SK-N-SH treated with all-trans-retinoic acid at 6 μM for 48 hours (cell line): ENCODE results near the gene SLC47A2.

Experiments used
- ARNTL ChIP-seq: fragments of 450-650 bp; formaldehyde crosslinking; IDR thresholded peaks from 2 replicates; pipeline ENCODE4 v1.5.0; 2020; ENCODE audit warnings: low read depth, mild to moderate bottlenecking, moderate library complexity, borderline replicate concordance
- CREB5 ChIP-seq: fragments of 250-450 bp; sonication (Bioruptor Pico); IDR thresholded peaks from 2 replicates; pipeline ENCODE4 v1.5.1; 2020; ENCODE audit warnings: low read depth, mild to moderate bottlenecking, moderate library complexity
- CSDC2 ChIP-seq: fragments of 250-450 bp; sonication (Bioruptor Pico); IDR thresholded peaks from 2 replicates; pipeline ENCODE4 v1.5.0; 2020; ENCODE audit warnings: mild to moderate bottlenecking, moderate library complexity
- GLIS3 ChIP-seq: fragments of 250-450 bp; sonication (Bioruptor Pico); IDR thresholded peaks from 2 replicates; pipeline ENCODE4 v1.5.0; 2020; ENCODE audit warnings: mild to moderate bottlenecking, moderate library complexity
- PATZ1 ChIP-seq: fragments of 250-450 bp; sonication (Bioruptor Pico); IDR thresholded peaks from 2 replicates; pipeline ENCODE4 v1.8.0; 2020; ENCODE audit warnings: mild to moderate bottlenecking, moderate library complexity, borderline replicate concordance
- POU6F1 ChIP-seq: fragments of 250-450 bp; sonication (Bioruptor Pico); IDR thresholded peaks from 2 replicates; pipeline ENCODE4 v1.8.0; 2021; ENCODE audit warnings: low read depth, mild to moderate bottlenecking, moderate library complexity, borderline replicate concordance
- RARB ChIP-seq: fragments of 250-450 bp; sonication (Bioruptor Pico); IDR thresholded peaks from 2 replicates; pipeline ENCODE4 v1.8.0; 2021; ENCODE audit warnings: mild to moderate bottlenecking, moderate library complexity
- SNAI2 ChIP-seq: fragments of 250-450 bp; sonication (Bioruptor Pico); IDR thresholded peaks from 2 replicates; pipeline ENCODE4 v1.5.0; 2020; ENCODE audit warnings: mild to moderate bottlenecking, moderate library complexity
- TOX ChIP-seq: fragments of 250-450 bp; sonication (Bioruptor Pico); IDR thresholded peaks from 2 replicates; pipeline ENCODE4 v1.8.0; 2021; ENCODE audit warnings: mild to moderate bottlenecking, moderate library complexity, borderline replicate concordance
- ZFP3 ChIP-seq: fragments of 250-450 bp; sonication (Bioruptor Pico); IDR thresholded peaks from 2 replicates; pipeline ENCODE4 v1.5.0; 2020; ENCODE audit warnings: mild to moderate bottlenecking, moderate library complexity
- ZNF70 ChIP-seq: fragments of 450-650 bp; formaldehyde crosslinking; IDR thresholded peaks from 2 replicates; pipeline ENCODE4 v1.5.0; 2020; ENCODE audit warnings: mild to moderate bottlenecking, moderate library complexity

GRCh38 chr17:19747159-19747719 is 30.9 kb upstream of the SLC47A2 start:
- TF ChIP-seq SNAI2 (no peak), RARB (no peak), CREB5 (CRISPR knock-in tag) (no peak), ZFP3 (CRISPR knock-in tag) (no peak), CSDC2 (CRISPR knock-in tag) (no peak), PATZ1 (CRISPR knock-in tag) (no peak), POU6F1 (CRISPR knock-in tag) (no peak), ARNTL (no peak), GLIS3 (CRISPR knock-in tag) (no peak), ZNF70 (no peak), TOX (CRISPR knock-in tag) (no peak)
